Hepatocyte (in vitro differentiated cells): Measurements from ENCODE around the gene SH2B3. TPM values are rescaled to one million over a fixed set of nuclear protein-coding genes. Genes with fewer than 3 reads are reported as not detected.
A peak's percentile ranks its signal among the peaks of the same experiment; 100 is the strongest.

Experiments used
- DNase-seq: peaks from one replicate; pipeline ENCODE4 v3.0.0-alpha.2; 2016; ENCODE audit warnings: low spot score
- H2AFZ ChIP-seq: fragments of 200-600 bp; sonication (generic); 2 replicates; pipeline ENCODE4 v1.6.0; 2016; ENCODE audit warnings: antibody characterized with exemption, mild to moderate bottlenecking
- H3K27ac ChIP-seq: fragments of 200-600 bp; sonication (generic); 2 replicates; pipeline ENCODE4 v1.5.1; 2016; ENCODE audit warnings: mild to moderate bottlenecking
- H3K27me3 ChIP-seq: fragments of 200-600 bp; sonication (generic); 2 replicates; pipeline ENCODE4 v1.6.1; 2016
- H3K36me3 ChIP-seq: fragments of 200-600 bp; sonication (generic); replicated peaks from 2 replicates; pipeline ENCODE4 v1.5.1; 2016; ENCODE audit warnings: low read depth; ENCODE audit not compliant: insufficient read depth
- H3K4me1 ChIP-seq: fragments of 200-600 bp; sonication (generic); 2 replicates; pipeline ENCODE4 v1.5.1; 2016; ENCODE audit warnings: mild to moderate bottlenecking, moderate library complexity; ENCODE audit not compliant: insufficient read depth
- H3K4me2 ChIP-seq: fragments of 200-600 bp; sonication (generic); 2 replicates; pipeline ENCODE4 v1.6.0; 2016
- H3K4me3 ChIP-seq: fragments of 200-600 bp; sonication (generic); 2 replicates; pipeline ENCODE4 v1.5.1; 2016; ENCODE audit warnings: mild to moderate bottlenecking
- H3K79me2 ChIP-seq: fragments of 200-600 bp; sonication (generic); 2 replicates; pipeline ENCODE4 v1.6.0; 2017; ENCODE audit warnings: mild to moderate bottlenecking
- H3K9me2 ChIP-seq: fragments of 200-600 bp; sonication (generic); replicated peaks from 2 replicates; pipeline ENCODE4 v1.6.0; 2017; ENCODE audit warnings: mild to moderate bottlenecking; ENCODE audit not compliant: insufficient read depth
- H3K9me3 ChIP-seq: fragments of 200-600 bp; sonication (generic); 2 replicates; pipeline ENCODE4 v1.5.1; 2016; ENCODE audit warnings: low read depth, mild to moderate bottlenecking
- H4K20me1 ChIP-seq: fragments of 200-600 bp; sonication (generic); 2 replicates; pipeline ENCODE4 v1.6.0; 2016; ENCODE audit warnings: mild to moderate bottlenecking; ENCODE audit not compliant: insufficient read depth, poor library complexity, severe bottlenecking
- CTCF ChIP-seq: fragments of 200-600 bp; sonication (generic); IDR thresholded peaks from 2 replicates; pipeline ENCODE4 v1.5.1; 2016; ENCODE audit warnings: antibody characterized with exemption, mild to moderate bottlenecking; ENCODE audit not compliant: poor library complexity
- EZH2 ChIP-seq: fragments of 200-600 bp; sonication (generic); IDR thresholded peaks from 2 replicates; pipeline ENCODE4 v1.6.1; 2016; ENCODE audit warnings: antibody characterized with exemption, mild to moderate bottlenecking, borderline replicate concordance
- EZH2phosphoT487 ChIP-seq: fragments of 200-600 bp; sonication (generic); IDR thresholded peaks from one replicate; pipeline ENCODE4 v1.6.1; 2018; ENCODE audit warnings: antibody characterized with exemption, mild to moderate bottlenecking, low read depth, moderate library complexity; ENCODE audit not compliant: unreplicated experiment, severe bottlenecking
- WGBS: methylation state at CpG from one replicate; pipeline ENCODE4 v1.1.6; 2016; ENCODE audit warnings: low lambda C conversion rate; ENCODE audit errors: missing lambda C conversion rate; 5-methylcytosine and 5-hydroxymethylcytosine counted together
- polyA plus RNA-seq: library from polyadenylated mRNA; unstranded; fragments of >200 nt; fragmentation: Nextera tagmentation; extraction: Ambion mirVana; gene quantifications from 2 replicates; pipeline ENCODE4 v1.2.1, GENCODE V29; 2016
- total RNA-seq: library from RNA; depleted of rRNA; stranded (reverse); fragments of >200 nt; gene quantifications from 2 replicates; pipeline ENCODE4 v1.2.3, GENCODE V29; 2014

SH2B3 gene
- total and polyA plus RNA-seq, 2 experiments from 2014 or later: 5.3 to 5.5 TPM

DNA sequence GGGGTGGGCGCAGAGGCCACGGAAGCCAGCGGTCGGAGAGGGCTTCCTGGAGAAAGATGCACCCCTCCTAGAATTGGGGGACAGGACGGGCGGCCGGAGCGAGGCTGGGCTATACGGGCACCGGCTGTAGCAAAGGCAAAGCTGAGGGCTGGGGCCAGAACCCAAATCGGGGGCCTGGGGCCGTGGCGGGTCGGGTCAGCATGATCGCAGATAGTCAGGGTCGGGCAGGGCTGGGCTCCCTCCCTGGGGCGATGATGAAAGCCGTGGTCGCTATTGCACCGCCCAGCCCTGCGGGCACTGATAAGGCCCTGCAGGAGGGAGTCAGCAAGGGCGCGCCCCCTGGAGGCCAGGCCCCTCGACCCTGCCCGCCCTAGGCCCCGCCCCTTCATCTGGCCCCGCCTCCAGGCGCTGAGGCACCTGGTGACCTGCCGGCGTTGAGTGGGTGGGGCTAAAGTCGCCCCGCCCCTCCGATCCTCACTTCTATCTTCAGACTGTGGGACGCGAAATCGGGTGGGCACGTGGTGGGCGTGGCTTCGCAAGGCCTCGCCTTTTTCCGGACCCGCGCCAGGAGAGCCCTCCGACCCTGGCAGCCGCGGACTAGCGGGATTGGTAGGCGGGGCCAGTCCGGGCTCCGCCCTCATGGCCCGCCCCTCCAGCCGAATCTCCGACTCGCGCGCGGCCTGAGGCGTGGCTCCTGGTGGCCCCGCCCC, 419 bp upstream of the SH2B3 start:
- Histone ChIP-seq H2AFZ (peak overlapping the region; percentile 15), H3K4me1 (peaks cover 20% of the 10 kb centered on the region), H3K27me3 (no peaks in the 10 kb centered on the region), H3K9me2 (no peaks in the 10 kb centered on the region), H3K4me3 (peak overlapping the region; percentile 32), H3K4me2 (peak overlapping the region; percentile 97), H3K36me3 (no peaks in the 10 kb centered on the region), H3K9me3 (no peaks in the 10 kb centered on the region), H3K27ac (peak overlapping the region; percentile 87), H3K79me2 (peaks cover 36% of the 10 kb centered on the region), H4K20me1 (peaks cover 3% of the 10 kb centered on the region)
- WGBS: 4% methylated on average over 35 of the region's 59 CpGs
- peak; percentile 97 for DNase-seq
- TF ChIP-seq EZH2 (no peak), EZH2phosphoT487 (no peak), CTCF (peak; percentile 53)

DNA sequence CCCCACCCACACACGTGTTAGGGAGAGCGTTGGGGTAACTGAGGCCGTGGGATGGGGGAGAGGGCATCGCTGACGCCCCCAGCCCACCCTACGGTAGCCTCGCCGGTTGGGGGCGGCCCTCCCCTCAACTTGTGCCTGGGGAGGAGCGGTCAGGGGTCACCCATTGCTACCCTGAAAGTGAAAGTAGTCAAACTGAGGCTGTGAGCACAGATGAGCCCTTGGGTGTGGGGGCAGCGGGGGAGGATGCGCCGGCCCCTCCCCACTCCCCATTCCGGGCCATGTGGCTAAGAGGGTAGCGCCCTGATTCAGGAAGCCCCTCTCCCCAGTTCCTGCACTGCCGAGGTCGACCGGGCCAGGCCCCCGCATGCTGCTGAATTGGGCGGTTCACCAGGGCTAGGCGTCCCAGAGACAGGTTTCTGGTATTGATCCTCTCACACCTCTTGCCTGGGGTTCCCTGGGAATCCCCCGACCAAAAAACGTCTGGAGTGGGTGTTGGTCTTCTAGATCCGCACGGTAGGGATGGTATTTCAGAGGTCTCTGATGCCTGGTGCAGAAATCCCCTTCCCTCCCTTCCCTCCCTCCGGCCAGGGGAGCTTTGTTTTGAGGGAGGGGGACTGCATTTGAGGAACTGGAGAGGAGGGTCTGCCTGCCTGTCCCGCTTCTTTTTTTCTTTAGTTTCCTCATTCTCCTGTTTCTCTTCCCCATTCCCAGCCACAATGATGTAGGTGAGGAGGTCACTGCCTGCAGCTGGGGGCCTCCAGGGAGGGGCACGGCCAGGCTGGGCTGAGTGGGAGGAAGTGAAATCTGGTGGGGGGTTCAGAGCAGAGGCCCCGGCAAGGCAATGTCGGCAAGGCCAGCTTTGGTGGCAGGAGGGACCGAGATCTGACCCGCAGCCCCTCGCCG, 1.0 kb downstream of the SH2B3 start:
- H3K27ac ChIP-seq: no peak overlapping the region
- no peaks in the 10 kb centered on the region for H3K9me3 ChIP-seq
- H2AFZ ChIP-seq: peak overlapping the region; percentile 68
- no peaks in the 10 kb centered on the region for H3K9me2 ChIP-seq
- H3K4me3 ChIP-seq: peak overlapping the region; percentile 79
- no peaks in the 10 kb centered on the region for H3K27me3 ChIP-seq
- no peak for DNase-seq
- TF ChIP-seq EZH2: no peak
- no peak for TF ChIP-seq CTCF
- TF ChIP-seq EZH2phosphoT487: no peak
- H4K20me1 ChIP-seq: peaks cover 3% of the 10 kb centered on the region
- H3K79me2 ChIP-seq: peaks cover 39% of the 10 kb centered on the region
- H3K4me2 ChIP-seq: peak overlapping the region; percentile 97
- H3K4me1 ChIP-seq: peaks cover 20% of the 10 kb centered on the region
- H3K36me3 ChIP-seq: no peaks in the 10 kb centered on the region
- WGBS: 31% methylated on average over 32 of the region's 34 CpGs

GRCh38 chr12:111407377-111408115, 1.8 kb downstream of the SH2B3 start:
- H3K4me3 ChIP-seq: no peak overlapping the region
- no peaks in the 10 kb centered on the region for H3K36me3 ChIP-seq
- TF ChIP-seq CTCF (no peak), EZH2phosphoT487 (no peak), EZH2 (no peak)
- H3K9me3 ChIP-seq: no peaks in the 10 kb centered on the region
- H4K20me1 ChIP-seq: peaks cover 3% of the 10 kb centered on the region
- H3K27me3 ChIP-seq: no peaks in the 10 kb centered on the region
- no peak overlapping the region for H3K27ac ChIP-seq
- H2AFZ ChIP-seq: no peak overlapping the region
- peaks cover 20% of the 10 kb centered on the region for H3K4me1 ChIP-seq
- WGBS: 74% methylated on average over 9 of the region's 9 CpGs
- H3K9me2 ChIP-seq: no peaks in the 10 kb centered on the region
- H3K4me2 ChIP-seq: peak overlapping the region; percentile 97
- no peak for DNase-seq
- peaks cover 39% of the 10 kb centered on the region for H3K79me2 ChIP-seq
